Brain microvascular endothelial cell (primary cell): ENCODE data around the gene LETM1.

Experiments
- DNase-seq: peaks from one replicate; pipeline ENCODE4 v3.0.0-alpha.2; 2020
- H3K27ac ChIP-seq: fragments of 250-450 bp; sonication (Bioruptor Pico); 2 replicates; pipeline ENCODE4 v1.5.1; 2020; ENCODE audit warnings: mild to moderate bottlenecking, moderate library complexity
- H3K27me3 ChIP-seq: fragments of 250-450 bp; sonication (Bioruptor Pico); replicated peaks from 2 replicates; pipeline ENCODE4 v1.5.1; 2020; ENCODE audit warnings: mild to moderate bottlenecking
- H3K36me3 ChIP-seq: fragments of 250-450 bp; sonication (Bioruptor Pico); replicated peaks from 2 replicates; pipeline ENCODE4 v1.5.1; 2020; ENCODE audit warnings: mild to moderate bottlenecking
- H3K4me3 ChIP-seq: 2 replicates; pipeline ENCODE4 v1.5.1; 2011; ENCODE audit warnings: low read depth, mild to moderate bottlenecking, control low read depth, low read length, moderate library complexity
- in situ Hi-C: cut with HindIII; loops from 2 replicates; pipeline ENCODE4 v1.10.0; 2017; ENCODE audit warnings: low sequenced_read_pairs, low pct_ligation_motif_present
- TF ChIP-seq, protein P1 (sequence below): IDR thresholded peaks from 2 replicates; pipeline ENCODE4 v1.5.1; 2011; ENCODE audit warnings: low read depth, mild to moderate bottlenecking, moderate library complexity, low read length, control low read depth, inconsistent platforms; ENCODE audit errors: missing control alignments

LETM1 gene

DNA sequence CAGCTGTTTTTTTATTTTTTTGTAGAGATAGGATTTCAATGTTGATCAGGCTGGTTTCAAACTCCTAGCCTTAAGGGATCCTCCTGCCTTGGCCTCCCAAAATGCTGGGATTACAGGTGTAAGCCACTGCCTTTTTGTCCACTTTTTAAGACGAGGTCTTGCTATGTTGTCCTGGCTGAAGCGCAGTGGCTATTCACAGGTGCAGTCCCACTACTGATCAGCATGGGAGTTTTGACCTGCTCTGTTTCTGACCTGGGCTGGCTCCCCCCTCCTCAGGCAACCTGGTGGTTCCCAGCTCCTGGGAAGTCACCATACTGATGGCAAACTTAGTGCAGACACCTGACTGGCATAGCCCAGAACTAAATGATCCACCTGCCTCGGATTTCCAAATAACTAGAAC lies 13.0 kb upstream of the LETM1 start:
- DNase-seq = no peak
- TF ChIP-seq, protein P1, sequence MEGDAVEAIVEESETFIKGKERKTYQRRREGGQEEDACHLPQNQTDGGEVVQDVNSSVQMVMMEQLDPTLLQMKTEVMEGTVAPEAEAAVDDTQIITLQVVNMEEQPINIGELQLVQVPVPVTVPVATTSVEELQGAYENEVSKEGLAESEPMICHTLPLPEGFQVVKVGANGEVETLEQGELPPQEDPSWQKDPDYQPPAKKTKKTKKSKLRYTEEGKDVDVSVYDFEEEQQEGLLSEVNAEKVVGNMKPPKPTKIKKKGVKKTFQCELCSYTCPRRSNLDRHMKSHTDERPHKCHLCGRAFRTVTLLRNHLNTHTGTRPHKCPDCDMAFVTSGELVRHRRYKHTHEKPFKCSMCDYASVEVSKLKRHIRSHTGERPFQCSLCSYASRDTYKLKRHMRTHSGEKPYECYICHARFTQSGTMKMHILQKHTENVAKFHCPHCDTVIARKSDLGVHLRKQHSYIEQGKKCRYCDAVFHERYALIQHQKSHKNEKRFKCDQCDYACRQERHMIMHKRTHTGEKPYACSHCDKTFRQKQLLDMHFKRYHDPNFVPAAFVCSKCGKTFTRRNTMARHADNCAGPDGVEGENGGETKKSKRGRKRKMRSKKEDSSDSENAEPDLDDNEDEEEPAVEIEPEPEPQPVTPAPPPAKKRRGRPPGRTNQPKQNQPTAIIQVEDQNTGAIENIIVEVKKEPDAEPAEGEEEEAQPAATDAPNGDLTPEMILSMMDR = no peak
- in situ Hi-C loops = no loop called here
- no peaks in the 10 kb centered on the region for H3K27me3 ChIP-seq
- no peak overlapping the region for H3K4me3 ChIP-seq
- no peak overlapping the region for H3K27ac ChIP-seq
- H3K36me3 ChIP-seq = no peaks in the 10 kb centered on the region

DNA sequence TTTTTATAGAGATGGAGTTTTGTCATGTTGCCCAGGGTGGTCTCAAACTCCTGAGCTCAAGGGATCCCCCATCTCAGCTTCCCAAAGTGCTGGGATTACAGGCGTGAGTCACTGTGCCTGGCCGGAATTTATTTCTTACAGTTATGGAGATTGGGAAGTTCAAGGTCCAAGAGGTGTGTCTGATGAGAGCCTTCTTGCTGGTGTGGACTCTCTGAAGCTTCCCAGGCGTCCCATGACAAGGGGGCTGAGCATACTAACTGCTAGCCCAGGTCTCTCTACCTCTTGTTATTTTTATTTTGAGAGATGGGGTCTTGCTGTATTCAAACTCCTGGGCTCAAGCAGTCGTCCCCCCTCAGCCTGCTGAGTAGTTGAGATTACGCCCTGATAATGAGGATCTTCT lies 12.3 kb upstream of the LETM1 start:
- TF ChIP-seq, protein P1 = no peak
- no peak for DNase-seq
- H3K27me3 ChIP-seq = no peaks in the 10 kb centered on the region
- H3K4me3 ChIP-seq = no peak overlapping the region
- in situ Hi-C loops = no loop called here
- H3K27ac ChIP-seq = no peak overlapping the region
- H3K36me3 ChIP-seq = no peaks in the 10 kb centered on the region

DNA sequence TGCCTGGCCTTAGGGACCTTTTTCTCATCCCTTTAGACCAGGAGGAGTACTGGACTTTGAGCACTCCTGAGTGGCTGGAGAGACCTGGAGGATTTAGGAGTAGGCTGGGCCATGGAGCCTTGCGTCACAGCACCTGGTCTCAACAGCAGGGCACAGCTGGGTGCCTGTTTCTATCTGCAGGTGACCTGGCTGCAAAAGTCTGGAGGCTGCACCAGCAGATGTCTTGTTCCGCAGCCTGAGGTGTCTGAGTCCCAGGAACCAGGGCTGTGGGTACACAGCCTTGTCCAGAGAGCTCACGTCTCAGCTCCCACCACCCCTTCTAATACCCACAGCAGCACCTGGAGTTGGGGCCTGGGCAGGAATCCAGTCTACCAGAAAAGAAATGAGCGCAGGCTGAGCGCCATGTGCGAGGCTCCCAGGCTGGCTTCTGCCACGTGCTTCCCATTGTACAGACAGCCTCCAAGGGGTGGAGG lies 10.3 kb upstream of the LETM1 start:
- H3K36me3 ChIP-seq = no peaks in the 10 kb centered on the region
- H3K27ac ChIP-seq = no peak overlapping the region

DNA sequence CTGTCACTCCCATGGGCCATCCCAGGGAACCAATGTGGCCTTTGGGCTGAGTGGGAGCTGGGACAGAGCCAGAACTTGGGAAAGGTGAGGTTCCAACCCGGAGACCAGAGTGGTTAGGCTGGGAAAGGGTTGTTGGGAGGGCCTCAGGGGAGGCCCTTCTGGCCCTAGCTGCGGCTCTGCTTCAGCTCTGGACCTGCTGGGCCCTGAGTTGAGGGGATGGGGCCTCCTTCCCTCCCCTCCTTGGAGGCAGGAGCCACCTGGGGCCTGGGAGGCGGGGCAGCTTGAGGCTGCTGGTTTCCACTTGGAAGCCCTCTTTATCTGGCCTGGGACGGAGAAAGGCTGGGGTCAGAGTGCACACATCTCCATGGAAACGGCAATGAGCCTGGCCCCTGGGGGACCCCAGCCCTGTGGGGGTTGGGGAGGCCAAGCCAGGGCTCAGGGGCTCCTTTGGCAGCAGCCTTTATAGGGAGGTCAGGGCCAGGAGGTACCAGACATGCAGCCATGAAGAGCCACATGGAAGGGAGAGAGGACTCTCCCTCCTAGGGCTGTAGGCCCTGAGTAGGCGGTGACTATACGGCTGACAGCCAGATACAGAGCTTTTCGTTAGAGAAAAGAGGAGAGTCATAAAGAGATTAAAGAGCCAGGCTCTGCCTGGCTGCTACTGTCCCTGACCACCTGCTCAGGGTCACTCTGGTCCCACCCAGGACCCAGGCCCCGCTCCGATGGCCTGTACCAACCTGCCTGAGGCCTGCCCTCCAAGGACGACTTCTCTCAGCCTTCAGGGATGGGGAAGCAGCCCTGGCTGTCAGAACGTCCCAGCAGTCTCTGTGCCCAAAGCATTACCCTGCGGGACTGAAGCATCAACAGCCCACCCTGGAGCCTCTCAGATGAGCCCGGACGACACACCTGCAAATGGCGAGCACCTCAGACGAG lies 8.4 kb upstream of the LETM1 start:
- H3K27ac ChIP-seq = no peak overlapping the region
- in situ Hi-C loops = no loop called here
- no peaks in the 10 kb centered on the region for H3K36me3 ChIP-seq
- no peak for DNase-seq
- H3K27me3 ChIP-seq = no peaks in the 10 kb centered on the region
- TF ChIP-seq, protein P1 = no peak
- no peak overlapping the region for H3K4me3 ChIP-seq

More for the DNA sequence above, 10.3 kb upstream of the LETM1 start:
- no peak for DNase-seq
- in situ Hi-C loops = no loop called here
- Histone ChIP-seq H3K27me3 (no peaks in the 10 kb centered on the region), H3K4me3 (no peak overlapping the region)
- TF ChIP-seq, protein P1 = no peak

DNA sequence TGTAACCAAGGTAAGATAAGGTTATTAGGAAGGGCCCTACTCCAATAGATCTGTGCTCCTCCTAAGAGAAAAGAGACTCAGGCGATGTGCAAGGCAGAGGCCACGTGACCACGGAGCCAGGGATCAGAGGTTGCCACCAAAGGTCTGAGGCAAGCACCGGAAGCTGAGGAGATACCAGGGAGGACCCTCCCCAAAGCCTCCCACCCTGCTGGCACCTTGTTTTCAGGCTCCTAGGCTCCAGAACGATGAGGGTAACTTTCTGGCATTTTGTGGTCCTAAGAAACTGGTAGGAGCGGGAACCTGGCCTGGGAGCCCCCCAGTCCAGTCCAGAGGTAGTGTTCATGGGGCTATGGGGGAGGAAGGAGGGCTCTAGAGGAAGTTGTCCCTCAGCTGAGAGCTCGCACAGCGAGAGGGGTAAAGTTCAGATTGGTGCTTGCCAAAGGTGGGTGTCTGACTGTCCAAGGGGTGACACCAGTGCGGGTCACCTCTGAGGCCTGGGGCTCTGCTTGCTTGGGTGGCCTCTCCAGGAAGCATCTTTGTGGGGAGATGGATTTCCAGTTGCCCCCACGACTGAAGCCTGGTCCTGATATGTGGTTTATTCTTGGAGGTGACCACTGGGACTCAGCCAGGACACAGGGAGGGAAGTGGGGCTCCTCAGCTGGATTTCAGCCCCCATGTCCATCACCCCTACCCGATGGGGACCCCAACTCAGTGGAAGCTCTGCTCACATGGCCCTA lies 7.5 kb upstream of the LETM1 start:
- Histone ChIP-seq H3K36me3 (no peaks in the 10 kb centered on the region), H3K4me3 (no peak overlapping the region), H3K27me3 (no peaks in the 10 kb centered on the region), H3K27ac (no peak overlapping the region)
- TF ChIP-seq, protein P1 = no peak
- in situ Hi-C loops = no loop called here
- no peak for DNase-seq
